Measurements from ENCODE around the gene MRPS7. TPM values are rescaled to one million over a fixed set of nuclear protein-coding genes. Genes with fewer than 3 reads are reported as not detected.
A peak's percentile ranks its signal among the peaks of the same experiment; 100 is the strongest.

Gene MRPS7
- total RNA-seq, 2 donors from 2014 or later: 62.9 to 118 TPM

GRCh38 chr17:75237100-75238014 lies 24.3 kb upstream of the MRPS7 start:
- Histone ChIP-seq H3K36me3 (peaks cover 14% of the 10 kb centered on the region), H3K4me1 (no peaks in the 10 kb centered on the region), H3K4me3 (no peak overlapping the region), H3K9ac (ENCODE audit: low read depth in 2 of 2, low read length in 2 of 2) (no peak overlapping the region), H3K9me3 (no peaks in the 10 kb centered on the region), H3K27ac (no peak overlapping the region), H3K27me3 (no peaks in the 10 kb centered on the region)
- intact Hi-C loops (cut with DNase I): no loop called here
- no peak for DNase-seq
- no peak for TF ChIP-seq CTCF (IDR thresholded peaks at IDR 0.05)

- Histone ChIP-seq H3K9me3 (no peaks in the 10 kb centered on the region), H3K27me3 (no peaks in the 10 kb centered on the region), H3K4me1 (no peaks in the 10 kb centered on the region), H3K4me3 (no peak overlapping the region), H3K27ac (no peak overlapping the region), H3K36me3 (peaks cover 14% of the 10 kb centered on the region), H3K9ac (ENCODE audit: low read depth in 2 of 2, low read length in 2 of 2) (peak overlapping the region in 1 of 2 donors; percentile 4)
- DNase-seq: no peak
- intact Hi-C loops (cut with DNase I): no loop called here
- no peak for TF ChIP-seq CTCF (IDR thresholded peaks at IDR 0.05)
Measured at GRCh38 chr17:75238020-75238580, 23.6 kb upstream of the MRPS7 start.

- H3K4me1 ChIP-seq: no peaks in the 10 kb centered on the region
- intact Hi-C loops (cut with DNase I): no loop called here
- H3K36me3 ChIP-seq: peaks cover 14% of the 10 kb centered on the region
- H3K27ac ChIP-seq: no peak overlapping the region
- no peak overlapping the region for H3K4me3 ChIP-seq
- peak overlapping the region; percentile 4 to 37 for H3K9ac ChIP-seq (ENCODE audit: low read depth in 2 of 2, low read length in 2 of 2)
- DNase-seq: peak; percentile 44
- H3K9me3 ChIP-seq: no peaks in the 10 kb centered on the region
- peak; percentile 73 for TF ChIP-seq CTCF (IDR thresholded peaks at IDR 0.05)
- no peaks in the 10 kb centered on the region for H3K27me3 ChIP-seq
Measured at GRCh38 chr17:75238684-75239191, 22.9 kb upstream of the MRPS7 start.

- no peak for DNase-seq
- Histone ChIP-seq H3K36me3 (peaks cover 14% of the 10 kb centered on the region), H3K27ac (no peak overlapping the region), H3K9me3 (no peaks in the 10 kb centered on the region), H3K9ac (ENCODE audit: low read depth in 2 of 2, low read length in 2 of 2) (peak overlapping the region in 1 of 2 donors; percentile 37), H3K4me1 (no peaks in the 10 kb centered on the region), H3K4me3 (no peak overlapping the region), H3K27me3 (no peaks in the 10 kb centered on the region)
- intact Hi-C loops (cut with DNase I): no loop called here
- TF ChIP-seq CTCF (IDR thresholded peaks at IDR 0.05): no peak
Measured at GRCh38 chr17:75239214-75239613, 22.5 kb upstream of the MRPS7 start.

GRCh38 chr17:75239778-75240393 lies 21.8 kb upstream of the MRPS7 start:
- no peaks in the 10 kb centered on the region for H3K9me3 ChIP-seq
- intact Hi-C loops (cut with DNase I): no loop called here
- H3K9ac ChIP-seq (ENCODE audit: low read depth in 2 of 2, low read length in 2 of 2): no peak overlapping the region
- H3K27ac ChIP-seq: no peak overlapping the region
- peaks cover 14% of the 10 kb centered on the region for H3K36me3 ChIP-seq
- H3K27me3 ChIP-seq: no peaks in the 10 kb centered on the region
- no peak for TF ChIP-seq CTCF (IDR thresholded peaks at IDR 0.05)
- H3K4me3 ChIP-seq: no peak overlapping the region
- H3K4me1 ChIP-seq: no peaks in the 10 kb centered on the region
- DNase-seq: no peak

Data from colonic mucosa (tissue), 4 donors.